HepG2 (cell line): ENCODE data around the gene BCL2L1. TPM values are rescaled to one million over a fixed set of nuclear protein-coding genes. Genes with fewer than 3 reads are reported as not detected.
A peak's percentile ranks its signal among the peaks of the same experiment; 100 is the strongest.

Experiments
- ATAC-seq: fragments of 200-7000 bp; cut with Tn5 transposase; 3 replicates; pipeline ENCODE4 v1.9.1; 2020; ENCODE audit warnings: mild to moderate bottlenecking, moderate library complexity
- BruUV-seq: library from RNA; stranded (reverse); fragments of 400-500 nt; replicated peaks from 2 replicates; lab custom pipeline; 2021; lab: Mats Ljungman, UMichigan
- CTCF ChIA-PET: fragments of 300-600 bp; formaldehyde crosslinking; extraction: SDS; loops from one replicate; lab custom pipeline; 2021; ENCODE audit warnings: low total read pairs, inconsistent platforms, low intra/inter-chr PET ratio; lab: Yijun Ruan, JAX
- POLR2A ChIA-PET: fragments of 350-600 bp; sonication (Branson Sonifier 250); formaldehyde crosslinking; loops from one replicate; lab custom pipeline; 2020; ENCODE audit warnings: antibody characterized with exemption, inconsistent platforms; lab: Yijun Ruan, JAX
- DNase-seq: peaks from one replicate; pipeline ENCODE4 v3.0.0-alpha.2; 2015; ENCODE audit warnings: low spot score
- FAIRE-seq: peaks from 3 replicates; lab custom pipeline; 2011; peaks lifted over from hg19 to GRCh38; lab: Jason Lieb, UNC
- H2AFZ ChIP-seq: one replicate; pipeline ENCODE4 v1.6.1; 2011; ENCODE audit warnings: low read length, inconsistent platforms
- H3K27ac ChIP-seq: fragments of 300-600 bp; 3 replicates; pipeline ENCODE4 v1.8.0; 2011; ENCODE audit warnings: mixed run types, mild to moderate bottlenecking, mixed read lengths, low read length, inconsistent platforms; ENCODE audit not compliant: insufficient read depth; ENCODE audit errors: extremely low read length
- H3K27me3 ChIP-seq, 2 experiments: fragments of 200-600 bp in 1 of 2; 2 replicates in 1 of 2; 3 replicates in 1 of 2; pipeline versions ENCODE4 v1.6.0 to v1.8.0; 2011; ENCODE audit warnings: low read length in 2 of 2, mild to moderate bottlenecking in 2 of 2, moderate library complexity in 2 of 2, inconsistent platforms in 1 of 2; ENCODE audit not compliant: insufficient read depth in 2 of 2, control insufficient read depth in 1 of 2
- H3K36me3 ChIP-seq, 2 experiments: fragments of 200-600 bp in 1 of 2; replicated peaks in 1 of 2; 2 replicates in 1 of 2; 3 replicates in 1 of 2; pipeline versions ENCODE4 v1.5.1 to v1.8.0; 2011; ENCODE audit warnings: low read length in 2 of 2, inconsistent platforms in 1 of 2; ENCODE audit not compliant: insufficient read depth in 2 of 2, control insufficient read depth in 1 of 2
- H3K4me1 ChIP-seq: 2 replicates; pipeline ENCODE4 v1.5.1; 2012; ENCODE audit warnings: low read length, inconsistent platforms; ENCODE audit not compliant: insufficient read depth
- H3K4me2 ChIP-seq: 2 replicates; pipeline ENCODE4 v1.6.0; 2011; ENCODE audit warnings: low read depth, low read length, inconsistent platforms
- H3K4me3 ChIP-seq, 3 experiments: fragments of 200-600 bp in 1 of 3; sonication (generic), shearing (Covaris generic) in 1 of 3; replicated peaks in 1 of 3; 2 replicates each; pipeline ENCODE4 v1.5.1; 2011 to 2016; ENCODE audit warnings: low read length in 3 of 3, inconsistent platforms in 2 of 3, low read depth in 2 of 3, mild to moderate bottlenecking in 2 of 3, control low read depth in 1 of 3, mixed read lengths in 1 of 3; ENCODE audit not compliant: insufficient read depth in 1 of 3
- H3K79me2 ChIP-seq: one replicate; pipeline ENCODE4 v1.6.1; 2011; ENCODE audit warnings: low read length, inconsistent platforms; ENCODE audit not compliant: insufficient read depth
- H3K9ac ChIP-seq: 2 replicates; pipeline ENCODE4 v1.6.0; 2011; ENCODE audit warnings: mild to moderate bottlenecking, low read depth, low read length, inconsistent platforms; ENCODE audit not compliant: insufficient read depth
- H3K9me3 ChIP-seq: 2 replicates; pipeline ENCODE4 v1.5.1; 2012; ENCODE audit warnings: mild to moderate bottlenecking, low read length
- H4K20me1 ChIP-seq: 2 replicates; pipeline ENCODE4 v1.6.0; 2011; ENCODE audit warnings: inconsistent platforms, mild to moderate bottlenecking, low read length, moderate library complexity; ENCODE audit not compliant: insufficient read depth
- CBX2 ChIP-seq, 2 experiments: fragments of 200-600 bp in 1 of 2; sonication (generic); formaldehyde crosslinking in 1 of 2; IDR thresholded peaks; 2 replicates each; pipeline versions ENCODE4 v1.7.0 to v1.8.1; 2018 to 2022; ENCODE audit warnings: low read depth in 2 of 2, low read length in 1 of 2, mild to moderate bottlenecking in 1 of 2, missing genetic modification reagents in 1 of 2
- CHD2 ChIP-seq: IDR thresholded peaks from 2 replicates; pipeline ENCODE4 v1.6.1; 2011; ENCODE audit warnings: low read depth, low read length, improper control_type of control experiment
- CHD4 ChIP-seq: fragments of 200-600 bp; sonication (generic); IDR thresholded peaks from 2 replicates; pipeline ENCODE4 v1.7.0; 2017; ENCODE audit warnings: mild to moderate bottlenecking, low read length, borderline replicate concordance
- CREB1 ChIP-seq, 2 experiments: fragments of 450-650 bp in 1 of 2; IDR thresholded peaks; 2 replicates each; pipeline ENCODE4 v1.6.1; 2016 to 2017; ENCODE audit warnings: control low read depth in 1 of 2, mild to moderate bottlenecking in 1 of 2, missing compliant biosample characterization in 1 of 2, missing genetic modification characterization in 1 of 2
- FLYWCH1 ChIP-seq: sonication (generic); formaldehyde crosslinking; IDR thresholded peaks from 2 replicates; pipeline ENCODE4 v1.8.1; 2023; ENCODE audit warnings: mild to moderate bottlenecking, missing genetic modification reagents
- FOXK1 ChIP-seq: sonication (generic); formaldehyde crosslinking; IDR thresholded peaks from 2 replicates; pipeline ENCODE4 v1.4.0; 2020; ENCODE audit warnings: low read depth, missing genetic modification reagents, borderline replicate concordance
- HOXA9 ChIP-seq: sonication (generic); formaldehyde crosslinking; IDR thresholded peaks from 2 replicates; pipeline ENCODE4 v1.8.1; 2022; ENCODE audit warnings: missing genetic modification reagents, mild to moderate bottlenecking, moderate library complexity, borderline replicate concordance
- MBD4 ChIP-seq: IDR thresholded peaks from 2 replicates; pipeline ENCODE4 v1.6.1; 2012; ENCODE audit warnings: low read length, inconsistent platforms, borderline replicate concordance
- MXD4 ChIP-seq: IDR thresholded peaks from 2 replicates; pipeline ENCODE4 v1.6.1; 2016; ENCODE audit warnings: mild to moderate bottlenecking, missing biosample characterization, missing genetic modification reagents
- TBX2 ChIP-seq: sonication (generic); formaldehyde crosslinking; IDR thresholded peaks from 2 replicates; pipeline ENCODE4 v1.5.0; 2020; ENCODE audit warnings: missing genetic modification reagents, mild to moderate bottlenecking, borderline replicate concordance
- ZMYM3 ChIP-seq: sonication (generic); formaldehyde crosslinking; IDR thresholded peaks from 2 replicates; pipeline ENCODE4 v1.5.1; 2020; ENCODE audit warnings: mild to moderate bottlenecking, missing genetic modification reagents
- ZNF460 ChIP-seq: sonication (generic); formaldehyde crosslinking; IDR thresholded peaks from 2 replicates; pipeline ENCODE4 v1.5.1; 2020; ENCODE audit warnings: missing genetic modification reagents, mild to moderate bottlenecking, borderline replicate concordance
- ZNF629 ChIP-seq: sonication (generic); formaldehyde crosslinking; conservative IDR thresholded peaks from 2 replicates; pipeline ENCODE4 v1.5.0; 2020; ENCODE audit warnings: missing genetic modification reagents
- ZNF652 ChIP-seq: IDR thresholded peaks from 2 replicates; pipeline ENCODE4 v1.6.1; 2016; ENCODE audit warnings: low read depth, borderline replicate concordance
- ZNF768 ChIP-seq: sonication (generic); formaldehyde crosslinking; IDR thresholded peaks from 2 replicates; pipeline ENCODE4 v1.4.0; 2020; ENCODE audit warnings: missing genetic modification reagents
- ZNF788 ChIP-seq: sonication (generic); formaldehyde crosslinking; IDR thresholded peaks from 2 replicates; pipeline ENCODE4 v1.5.0; 2020; ENCODE audit warnings: mild to moderate bottlenecking, missing genetic modification reagents, borderline replicate concordance
- WGBS: methylation state at CpG from one replicate; pipeline ENCODE4 v1.1.6; 2017; ENCODE audit warnings: low lambda C conversion rate; 5-methylcytosine and 5-hydroxymethylcytosine counted together
- in situ Hi-C: cut with HindIII; loops from 2 replicates; pipeline ENCODE4 v1.10.0; 2017; ENCODE audit warnings: low pct_unique_long_range_greater_than_20kb; ENCODE audit not compliant: extremely low pct_ligation_motif_present
- intact Hi-C: fragments of 100-400 bp; cut with micrococcal nuclease; formaldehyde crosslinking; loops from one replicate; pipeline ENCODE4 v1.10.0; 2022; ENCODE audit not compliant: unreplicated experiment
- polyA plus RNA-seq, 8 experiments: library from polyadenylated mRNA; depleted of rRNA in 3 of 8; stranded (reverse) in 7 of 8; unstranded in 1 of 8; fragments of >200 nt; fragmentation: Illumina TruSeq in 4 of 8; extraction: Trizol in 4 of 8; gene quantifications; 2 replicates each; pipeline versions ENCODE4 v1.2.1 to v1.2.3, GENCODE V29; 2011 to 2016; ENCODE audit warnings: low read depth in 4 of 8, missing spikeins in 1 of 8, mixed read lengths in 1 of 8; ENCODE audit not compliant: insufficient read depth in 1 of 8
- total RNA-seq, 5 experiments: library from RNA; depleted of rRNA; stranded (reverse); fragments of >200 nt; fragmentation: Illumina TruSeq; extraction: Trizol; gene quantifications; 2 replicates each; pipeline ENCODE4 v1.2.3, GENCODE V29; 2016; ENCODE audit warnings: low read depth in 1 of 5
- TF ChIP-seq, protein P1 (sequence below): sonication (generic); formaldehyde crosslinking; IDR thresholded peaks from 2 replicates; pipeline ENCODE4 v1.5.0; 2020; ENCODE audit warnings: mild to moderate bottlenecking, missing genetic modification reagents
- TF ChIP-seq, protein P2 (sequence below): sonication (generic); formaldehyde crosslinking; IDR thresholded peaks from 2 replicates; pipeline ENCODE4 v1.4.0; 2020; ENCODE audit warnings: mild to moderate bottlenecking, missing genetic modification reagents

The BCL2L1 gene
- total and polyA plus RNA-seq, 2 of the 13 experiments (the other 11 are each of a cell fraction or from before 2014, with no cell fraction given): 164 to 258 TPM

DNA sequence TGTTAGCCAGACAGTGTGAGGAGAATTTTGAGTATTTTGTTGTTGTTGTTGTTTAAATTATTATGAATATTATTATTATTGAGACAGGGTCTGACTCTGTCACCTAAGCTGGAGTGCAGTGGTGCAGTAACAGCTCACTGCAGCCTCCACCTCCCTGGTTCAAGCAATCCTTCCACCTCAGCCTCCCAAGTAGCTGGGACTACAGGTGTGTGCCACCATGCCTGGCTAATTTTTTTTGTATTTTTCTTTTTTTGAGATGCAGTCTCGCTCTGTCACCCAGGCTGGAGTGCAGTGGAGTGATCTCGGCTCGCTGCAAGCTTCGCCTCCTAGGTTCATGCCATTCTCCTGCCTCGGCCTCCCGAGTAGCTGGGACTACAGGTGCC, 99.6 kb downstream of the BCL2L1 start (continued):
- TF ChIP-seq, protein P1, sequence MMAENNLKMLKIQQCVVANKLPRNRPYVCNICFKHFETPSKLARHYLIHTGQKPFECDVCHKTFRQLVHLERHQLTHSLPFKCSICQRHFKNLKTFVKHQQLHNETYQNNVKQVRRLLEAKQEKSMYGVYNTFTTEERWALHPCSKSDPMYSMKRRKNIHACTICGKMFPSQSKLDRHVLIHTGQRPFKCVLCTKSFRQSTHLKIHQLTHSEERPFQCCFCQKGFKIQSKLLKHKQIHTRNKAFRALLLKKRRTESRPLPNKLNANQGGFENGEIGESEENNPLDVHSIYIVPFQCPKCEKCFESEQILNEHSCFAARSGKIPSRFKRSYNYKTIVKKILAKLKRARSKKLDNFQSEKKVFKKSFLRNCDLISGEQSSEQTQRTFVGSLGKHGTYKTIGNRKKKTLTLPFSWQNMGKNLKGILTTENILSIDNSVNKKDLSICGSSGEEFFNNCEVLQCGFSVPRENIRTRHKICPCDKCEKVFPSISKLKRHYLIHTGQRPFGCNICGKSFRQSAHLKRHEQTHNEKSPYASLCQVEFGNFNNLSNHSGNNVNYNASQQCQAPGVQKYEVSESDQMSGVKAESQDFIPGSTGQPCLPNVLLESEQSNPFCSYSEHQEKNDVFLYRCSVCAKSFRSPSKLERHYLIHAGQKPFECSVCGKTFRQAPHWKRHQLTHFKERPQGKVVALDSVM (CRISPR knock-in tag): peak; percentile 91
- TF ChIP-seq ZNF768 (CRISPR knock-in tag): 0 out of 2 replicates have a peak, but pooled peaks have one; percentile 25
- TF ChIP-seq ZNF788 (CRISPR knock-in tag): peak; percentile 52; the same call in 1 of the 2 replicates
- 0 out of 2 replicates have a peak, but pooled peaks have one; percentile 0 for TF ChIP-seq MBD4
- peak; percentile 96 for TF ChIP-seq ZNF460 (CRISPR knock-in tag)
- peak; percentile 5; the same call in 1 of the 2 replicates for TF ChIP-seq FOXK1 (CRISPR knock-in tag)
- TF ChIP-seq TBX2 (CRISPR knock-in tag): 0 out of 2 replicates have a peak, but pooled peaks have one; percentile 18

DNA sequence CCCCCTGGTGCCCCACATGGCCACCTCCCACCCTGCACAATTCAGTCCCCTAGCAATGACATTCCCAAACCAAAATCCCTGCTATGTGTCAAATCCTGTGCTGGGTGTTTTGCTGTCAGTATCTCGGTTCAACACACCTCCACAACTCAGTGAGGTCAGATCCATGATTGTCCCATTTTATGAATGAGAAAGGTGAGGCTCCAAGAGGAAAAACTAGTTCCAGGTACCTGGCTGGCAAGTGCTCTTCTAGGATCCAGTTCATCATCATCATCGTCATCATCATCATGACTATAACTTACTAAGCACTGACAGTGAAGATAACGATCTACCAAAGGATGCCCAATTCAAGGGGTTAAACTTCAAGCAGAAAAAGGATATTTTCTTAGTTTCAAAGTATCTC, 102.4 kb downstream of the BCL2L1 start:
- H3K9me3 ChIP-seq: no peaks in the 10 kb centered on the region
- no peaks in the 10 kb centered on the region for H4K20me1 ChIP-seq
- in situ Hi-C loops: no loop called here
- H3K4me1 ChIP-seq: peaks cover 68% of the 10 kb centered on the region
- 52% methylated on average over 3 of the region's 3 CpGs for WGBS
- no peak overlapping the region for H3K27ac ChIP-seq
- no peak overlapping the region for H3K4me2 ChIP-seq
- no peaks in the 10 kb centered on the region for H3K36me3 ChIP-seq
- ChIA-PET CTCF (interaction anchor here (1.0 to 1.6 kb wide), 2 partner anchors 51 to 57 kb away, joined by 3 to 4 read pairs; no protein-coding TSS in a partner anchor), POLR2A (interaction anchor here (2.6 kb wide), 1 partner anchor 51 kb away, joined by 7 read pairs; no protein-coding TSS in a partner anchor)
- DNase-seq (no peak), ATAC-seq (no peak; the same call in 2 of the 3 replicates), FAIRE-seq (no peak)
- TF ChIP-seq ZMYM3: peak; percentile 57; the same call in 1 of the 2 replicates
- TF ChIP-seq CBX2 (IDR thresholded peaks at IDR 0.05; ENCODE audit: low read depth, low read length): no peak
- TF ChIP-seq CBX2 (CRISPR knock-in tag; IDR thresholded peaks at IDR 0.05; ENCODE audit: low read depth): no peak
- no peak for TF ChIP-seq CHD2
- no peak for TF ChIP-seq FLYWCH1 (CRISPR knock-in tag)
- TF ChIP-seq CHD4: 0 out of 2 replicates have a peak, but pooled peaks have one; percentile 19
- TF ChIP-seq ZNF652: 0 out of 2 replicates have a peak, but pooled peaks have one; percentile 27
- peak; percentile 65 for TF ChIP-seq CREB1 (IDR thresholded peaks at IDR 0.05)
- no peak for TF ChIP-seq CREB1 (CRISPR knock-in tag; IDR thresholded peaks at IDR 0.05)
- no peak for TF ChIP-seq MXD4 (CRISPR knock-in tag)
- TF ChIP-seq HOXA9 (CRISPR knock-in tag): no peak
- peak; percentile 81 for TF ChIP-seq ZNF629 (CRISPR knock-in tag)
- TF ChIP-seq, protein P2, sequence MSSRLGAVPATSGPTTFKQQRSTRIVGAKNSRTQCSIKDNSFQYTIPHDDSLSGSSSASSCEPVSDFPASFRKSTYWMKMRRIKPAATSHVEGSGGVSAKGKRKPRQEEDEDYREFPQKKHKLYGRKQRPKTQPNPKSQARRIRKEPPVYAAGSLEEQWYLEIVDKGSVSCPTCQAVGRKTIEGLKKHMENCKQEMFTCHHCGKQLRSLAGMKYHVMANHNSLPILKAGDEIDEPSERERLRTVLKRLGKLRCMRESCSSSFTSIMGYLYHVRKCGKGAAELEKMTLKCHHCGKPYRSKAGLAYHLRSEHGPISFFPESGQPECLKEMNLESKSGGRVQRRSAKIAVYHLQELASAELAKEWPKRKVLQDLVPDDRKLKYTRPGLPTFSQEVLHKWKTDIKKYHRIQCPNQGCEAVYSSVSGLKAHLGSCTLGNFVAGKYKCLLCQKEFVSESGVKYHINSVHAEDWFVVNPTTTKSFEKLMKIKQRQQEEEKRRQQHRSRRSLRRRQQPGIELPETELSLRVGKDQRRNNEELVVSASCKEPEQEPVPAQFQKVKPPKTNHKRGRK: no peak
- intact Hi-C loops: no loop called here
- H3K9ac ChIP-seq: no peak overlapping the region
- no peaks in the 10 kb centered on the region for H3K27me3 ChIP-seq
- no peaks in the 10 kb centered on the region for H3K79me2 ChIP-seq
- no peak overlapping the region for H3K4me3 ChIP-seq
- H2AFZ ChIP-seq: peak overlapping the region; percentile 2
- BruUV-seq: no TSS peak
